Measurements from ENCODE around the gene STARD9. TPM values are rescaled to one million over a fixed set of nuclear protein-coding genes. Genes with fewer than 3 reads are reported as not detected.

The STARD9 gene
- total and polyA plus RNA-seq, 2 of the 13 experiments (the other 11 are each of a cell fraction or from before 2014, with no cell fraction given), result 5.3 to 7.5 TPM

- TF ChIP-seq ONECUT2 (CRISPR knock-in tag; IDR thresholded peaks at IDR 0.05), result no peak
- TF ChIP-seq NR2F1 (CRISPR knock-in tag; IDR thresholded peaks at IDR 0.05), result no peak
- peak; percentile 78 for TF ChIP-seq NCOR1 (IDR thresholded peaks at IDR 0.05; ENCODE audit: borderline replicate concordance, low read length)
- TF ChIP-seq, protein P1, sequence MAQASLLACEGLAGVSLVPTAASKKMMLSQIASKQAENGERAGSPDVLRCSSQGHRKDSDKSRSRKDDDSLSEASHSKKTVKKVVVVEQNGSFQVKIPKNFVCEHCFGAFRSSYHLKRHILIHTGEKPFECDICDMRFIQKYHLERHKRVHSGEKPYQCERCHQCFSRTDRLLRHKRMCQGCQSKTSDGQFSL (CRISPR knock-in tag; IDR thresholded peaks at IDR 0.05), result no peak
- no peak for TF ChIP-seq MTA3 (CRISPR knock-in tag; IDR thresholded peaks at IDR 0.05)
- TF ChIP-seq ZNF121 (CRISPR knock-in tag; IDR thresholded peaks at IDR 0.05), result peak; percentile 81
- no peak for TF ChIP-seq KMT2B (CRISPR knock-in tag; IDR thresholded peaks at IDR 0.05)
- no peak for TF ChIP-seq ZNF251 (CRISPR knock-in tag; IDR thresholded peaks at IDR 0.05)
- no peak for TF ChIP-seq MXD4 (CRISPR knock-in tag; IDR thresholded peaks at IDR 0.05)
- TF ChIP-seq MXI1 (IDR thresholded peaks at IDR 0.05; ENCODE audit: borderline replicate concordance, low read depth, low read length), result no peak
- no peak for TF ChIP-seq ZSCAN22 (CRISPR knock-in tag; IDR thresholded peaks at IDR 0.05)
- TF ChIP-seq, protein P2, sequence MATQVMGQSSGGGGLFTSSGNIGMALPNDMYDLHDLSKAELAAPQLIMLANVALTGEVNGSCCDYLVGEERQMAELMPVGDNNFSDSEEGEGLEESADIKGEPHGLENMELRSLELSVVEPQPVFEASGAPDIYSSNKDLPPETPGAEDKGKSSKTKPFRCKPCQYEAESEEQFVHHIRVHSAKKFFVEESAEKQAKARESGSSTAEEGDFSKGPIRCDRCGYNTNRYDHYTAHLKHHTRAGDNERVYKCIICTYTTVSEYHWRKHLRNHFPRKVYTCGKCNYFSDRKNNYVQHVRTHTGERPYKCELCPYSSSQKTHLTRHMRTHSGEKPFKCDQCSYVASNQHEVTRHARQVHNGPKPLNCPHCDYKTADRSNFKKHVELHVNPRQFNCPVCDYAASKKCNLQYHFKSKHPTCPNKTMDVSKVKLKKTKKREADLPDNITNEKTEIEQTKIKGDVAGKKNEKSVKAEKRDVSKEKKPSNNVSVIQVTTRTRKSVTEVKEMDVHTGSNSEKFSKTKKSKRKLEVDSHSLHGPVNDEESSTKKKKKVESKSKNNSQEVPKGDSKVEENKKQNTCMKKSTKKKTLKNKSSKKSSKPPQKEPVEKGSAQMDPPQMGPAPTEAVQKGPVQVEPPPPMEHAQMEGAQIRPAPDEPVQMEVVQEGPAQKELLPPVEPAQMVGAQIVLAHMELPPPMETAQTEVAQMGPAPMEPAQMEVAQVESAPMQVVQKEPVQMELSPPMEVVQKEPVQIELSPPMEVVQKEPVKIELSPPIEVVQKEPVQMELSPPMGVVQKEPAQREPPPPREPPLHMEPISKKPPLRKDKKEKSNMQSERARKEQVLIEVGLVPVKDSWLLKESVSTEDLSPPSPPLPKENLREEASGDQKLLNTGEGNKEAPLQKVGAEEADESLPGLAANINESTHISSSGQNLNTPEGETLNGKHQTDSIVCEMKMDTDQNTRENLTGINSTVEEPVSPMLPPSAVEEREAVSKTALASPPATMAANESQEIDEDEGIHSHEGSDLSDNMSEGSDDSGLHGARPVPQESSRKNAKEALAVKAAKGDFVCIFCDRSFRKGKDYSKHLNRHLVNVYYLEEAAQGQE (IDR thresholded peaks at IDR 0.05; ENCODE audit: borderline replicate concordance in 1 of 2, low read depth in 1 of 2, low read length in 2 of 2), result no peak
- TF ChIP-seq, protein P3, sequence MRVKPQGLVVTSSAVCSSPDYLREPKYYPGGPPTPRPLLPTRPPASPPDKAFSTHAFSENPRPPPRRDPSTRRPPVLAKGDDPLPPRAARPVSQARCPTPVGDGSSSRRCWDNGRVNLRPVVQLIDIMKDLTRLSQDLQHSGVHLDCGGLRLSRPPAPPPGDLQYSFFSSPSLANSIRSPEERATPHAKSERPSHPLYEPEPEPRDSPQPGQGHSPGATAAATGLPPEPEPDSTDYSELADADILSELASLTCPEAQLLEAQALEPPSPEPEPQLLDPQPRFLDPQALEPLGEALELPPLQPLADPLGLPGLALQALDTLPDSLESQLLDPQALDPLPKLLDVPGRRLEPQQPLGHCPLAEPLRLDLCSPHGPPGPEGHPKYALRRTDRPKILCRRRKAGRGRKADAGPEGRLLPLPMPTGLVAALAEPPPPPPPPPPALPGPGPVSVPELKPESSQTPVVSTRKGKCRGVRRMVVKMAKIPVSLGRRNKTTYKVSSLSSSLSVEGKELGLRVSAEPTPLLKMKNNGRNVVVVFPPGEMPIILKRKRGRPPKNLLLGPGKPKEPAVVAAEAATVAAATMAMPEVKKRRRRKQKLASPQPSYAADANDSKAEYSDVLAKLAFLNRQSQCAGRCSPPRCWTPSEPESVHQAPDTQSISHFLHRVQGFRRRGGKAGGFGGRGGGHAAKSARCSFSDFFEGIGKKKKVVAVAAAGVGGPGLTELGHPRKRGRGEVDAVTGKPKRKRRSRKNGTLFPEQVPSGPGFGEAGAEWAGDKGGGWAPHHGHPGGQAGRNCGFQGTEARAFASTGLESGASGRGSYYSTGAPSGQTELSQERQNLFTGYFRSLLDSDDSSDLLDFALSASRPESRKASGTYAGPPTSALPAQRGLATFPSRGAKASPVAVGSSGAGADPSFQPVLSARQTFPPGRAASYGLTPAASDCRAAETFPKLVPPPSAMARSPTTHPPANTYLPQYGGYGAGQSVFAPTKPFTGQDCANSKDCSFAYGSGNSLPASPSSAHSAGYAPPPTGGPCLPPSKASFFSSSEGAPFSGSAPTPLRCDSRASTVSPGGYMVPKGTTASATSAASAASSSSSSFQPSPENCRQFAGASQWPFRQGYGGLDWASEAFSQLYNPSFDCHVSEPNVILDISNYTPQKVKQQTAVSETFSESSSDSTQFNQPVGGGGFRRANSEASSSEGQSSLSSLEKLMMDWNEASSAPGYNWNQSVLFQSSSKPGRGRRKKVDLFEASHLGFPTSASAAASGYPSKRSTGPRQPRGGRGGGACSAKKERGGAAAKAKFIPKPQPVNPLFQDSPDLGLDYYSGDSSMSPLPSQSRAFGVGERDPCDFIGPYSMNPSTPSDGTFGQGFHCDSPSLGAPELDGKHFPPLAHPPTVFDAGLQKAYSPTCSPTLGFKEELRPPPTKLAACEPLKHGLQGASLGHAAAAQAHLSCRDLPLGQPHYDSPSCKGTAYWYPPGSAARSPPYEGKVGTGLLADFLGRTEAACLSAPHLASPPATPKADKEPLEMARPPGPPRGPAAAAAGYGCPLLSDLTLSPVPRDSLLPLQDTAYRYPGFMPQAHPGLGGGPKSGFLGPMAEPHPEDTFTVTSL (CRISPR knock-in tag; IDR thresholded peaks at IDR 0.05; ENCODE audit: borderline replicate concordance), result no peak
- TF ChIP-seq ZMYM2 (CRISPR knock-in tag; IDR thresholded peaks at IDR 0.05), result peak; percentile 73; the same call in 1 of the 2 replicates
- TF ChIP-seq ZNF337 (CRISPR knock-in tag; IDR thresholded peaks at IDR 0.05; ENCODE audit: borderline replicate concordance, low read depth), result no peak
- TF ChIP-seq ZNF672 (CRISPR knock-in tag; IDR thresholded peaks at IDR 0.05), result no peak
- TF ChIP-seq ZNF44 (CRISPR knock-in tag; IDR thresholded peaks at IDR 0.05), result no peak
- TF ChIP-seq, protein P4, sequence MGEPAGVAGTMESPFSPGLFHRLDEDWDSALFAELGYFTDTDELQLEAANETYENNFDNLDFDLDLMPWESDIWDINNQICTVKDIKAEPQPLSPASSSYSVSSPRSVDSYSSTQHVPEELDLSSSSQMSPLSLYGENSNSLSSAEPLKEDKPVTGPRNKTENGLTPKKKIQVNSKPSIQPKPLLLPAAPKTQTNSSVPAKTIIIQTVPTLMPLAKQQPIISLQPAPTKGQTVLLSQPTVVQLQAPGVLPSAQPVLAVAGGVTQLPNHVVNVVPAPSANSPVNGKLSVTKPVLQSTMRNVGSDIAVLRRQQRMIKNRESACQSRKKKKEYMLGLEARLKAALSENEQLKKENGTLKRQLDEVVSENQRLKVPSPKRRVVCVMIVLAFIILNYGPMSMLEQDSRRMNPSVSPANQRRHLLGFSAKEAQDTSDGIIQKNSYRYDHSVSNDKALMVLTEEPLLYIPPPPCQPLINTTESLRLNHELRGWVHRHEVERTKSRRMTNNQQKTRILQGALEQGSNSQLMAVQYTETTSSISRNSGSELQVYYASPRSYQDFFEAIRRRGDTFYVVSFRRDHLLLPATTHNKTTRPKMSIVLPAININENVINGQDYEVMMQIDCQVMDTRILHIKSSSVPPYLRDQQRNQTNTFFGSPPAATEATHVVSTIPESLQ (CRISPR knock-in tag; conservative IDR thresholded peaks at IDR 0.05), result no peak
- TF ChIP-seq ZNF232 (CRISPR knock-in tag; IDR thresholded peaks at IDR 0.05; ENCODE audit: borderline replicate concordance), result no peak
Measured at GRCh38 chr15:42591238-42591934, 16.0 kb downstream of the STARD9 start (continued).
